ENCODE data around the gene DMD.
"Not testable (repeated sequence)": the region's sequence is repeated elsewhere in the genome, so short reads cannot be mapped to it uniquely, and the experiment has no call there.

DMD gene

DNA sequence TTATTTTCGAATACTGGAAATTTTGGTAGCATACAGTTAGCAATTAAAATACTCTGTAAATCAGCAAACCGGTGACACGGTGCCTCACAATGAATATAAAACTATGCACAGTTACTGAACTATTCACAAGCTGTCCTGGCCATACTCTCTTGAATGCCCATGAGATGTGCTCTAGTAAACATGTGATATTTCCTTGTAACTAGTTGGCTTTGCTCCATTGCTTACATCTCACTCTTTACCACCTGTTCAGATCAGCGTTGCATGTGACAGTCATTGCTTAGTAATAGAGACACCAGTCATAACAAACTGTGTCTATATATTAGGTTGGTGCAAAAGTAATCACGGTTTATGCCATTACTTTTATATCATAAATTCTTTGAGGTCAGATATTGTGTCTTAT lies 1241.6 kb downstream of the DMD start:
- no peak overlapping the region for H3K4me3 ChIP-seq (ENCODE audit: low read depth, low read length)
- TF ChIP-seq, protein P1, sequence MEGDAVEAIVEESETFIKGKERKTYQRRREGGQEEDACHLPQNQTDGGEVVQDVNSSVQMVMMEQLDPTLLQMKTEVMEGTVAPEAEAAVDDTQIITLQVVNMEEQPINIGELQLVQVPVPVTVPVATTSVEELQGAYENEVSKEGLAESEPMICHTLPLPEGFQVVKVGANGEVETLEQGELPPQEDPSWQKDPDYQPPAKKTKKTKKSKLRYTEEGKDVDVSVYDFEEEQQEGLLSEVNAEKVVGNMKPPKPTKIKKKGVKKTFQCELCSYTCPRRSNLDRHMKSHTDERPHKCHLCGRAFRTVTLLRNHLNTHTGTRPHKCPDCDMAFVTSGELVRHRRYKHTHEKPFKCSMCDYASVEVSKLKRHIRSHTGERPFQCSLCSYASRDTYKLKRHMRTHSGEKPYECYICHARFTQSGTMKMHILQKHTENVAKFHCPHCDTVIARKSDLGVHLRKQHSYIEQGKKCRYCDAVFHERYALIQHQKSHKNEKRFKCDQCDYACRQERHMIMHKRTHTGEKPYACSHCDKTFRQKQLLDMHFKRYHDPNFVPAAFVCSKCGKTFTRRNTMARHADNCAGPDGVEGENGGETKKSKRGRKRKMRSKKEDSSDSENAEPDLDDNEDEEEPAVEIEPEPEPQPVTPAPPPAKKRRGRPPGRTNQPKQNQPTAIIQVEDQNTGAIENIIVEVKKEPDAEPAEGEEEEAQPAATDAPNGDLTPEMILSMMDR (IDR thresholded peaks at IDR 0.05; ENCODE audit: low read depth, low read length) = no peak

DNA sequence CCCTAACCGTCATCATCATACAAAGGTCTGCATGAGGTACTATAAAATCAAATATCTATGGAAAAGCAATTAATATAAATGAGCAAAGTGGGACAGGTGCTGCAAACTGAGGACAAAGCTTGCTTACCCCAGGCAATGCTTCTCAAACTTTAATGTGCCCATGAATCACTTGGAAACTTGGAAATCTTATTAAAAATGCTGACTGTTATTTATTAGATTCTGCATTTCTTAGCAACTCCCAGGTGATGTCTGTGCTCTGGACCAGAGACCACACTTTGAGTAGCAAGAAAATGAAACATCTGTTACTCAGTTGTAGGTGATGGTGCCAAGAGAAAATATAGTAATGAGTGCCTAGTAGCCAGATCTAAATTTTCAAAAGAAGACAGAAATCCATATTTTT lies 1249.1 kb downstream of the DMD start:
- TF ChIP-seq, protein P1 (IDR thresholded peaks at IDR 0.05; ENCODE audit: low read depth, low read length) = no peak
- no peak overlapping the region for H3K4me3 ChIP-seq (ENCODE audit: low read depth, low read length)

DNA sequence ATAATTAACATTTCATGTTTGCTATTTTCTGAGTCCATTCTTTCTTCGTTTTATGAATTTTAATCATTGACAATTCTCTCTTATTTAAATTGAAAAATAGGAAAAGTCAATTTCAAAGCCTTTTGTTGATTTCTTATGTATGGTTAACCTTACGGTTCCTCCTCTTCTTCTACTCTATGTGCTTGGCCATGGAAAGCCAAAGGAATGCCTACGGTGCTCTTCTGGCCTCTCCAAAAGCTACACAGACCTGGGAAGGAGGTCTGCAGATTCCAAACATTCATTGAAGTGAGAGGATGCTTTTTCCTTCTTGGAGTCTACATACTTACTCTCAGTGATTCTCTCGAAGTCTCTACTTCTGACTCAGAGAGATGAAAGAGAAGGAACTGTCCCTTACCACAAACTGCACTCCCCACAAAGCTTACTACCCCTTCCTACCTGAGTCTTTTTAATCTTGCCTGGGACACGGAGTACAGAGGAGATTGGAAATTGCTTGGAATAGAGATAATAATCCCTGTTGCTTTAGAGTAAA lies 1276.4 kb downstream of the DMD start:
- TF ChIP-seq, protein P1 (IDR thresholded peaks at IDR 0.05; ENCODE audit: low read depth, low read length) = no peak
- no peak overlapping the region for H3K4me3 ChIP-seq (ENCODE audit: low read depth, low read length)

DNA sequence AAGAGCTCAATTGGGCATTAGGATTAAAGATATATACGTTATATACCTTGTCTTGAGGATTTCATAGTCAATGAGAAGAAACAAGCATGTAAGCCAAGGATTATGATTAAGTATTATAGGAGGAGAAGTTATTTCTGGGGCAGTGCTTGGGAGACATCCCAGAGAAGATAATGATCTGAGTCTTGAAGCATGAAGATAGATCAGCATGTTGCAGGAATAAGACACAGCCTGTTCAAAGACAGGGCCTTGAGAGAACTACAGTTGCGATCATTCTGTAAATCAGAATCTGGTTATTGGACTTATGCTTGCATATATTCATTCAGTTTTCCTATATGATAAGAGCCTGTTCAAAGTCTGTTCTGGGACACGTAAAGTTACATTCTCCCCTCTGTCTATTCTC lies 1277.3 kb downstream of the DMD start:
- TF ChIP-seq, protein P1 (IDR thresholded peaks at IDR 0.05; ENCODE audit: low read depth, low read length) = no peak

DNA sequence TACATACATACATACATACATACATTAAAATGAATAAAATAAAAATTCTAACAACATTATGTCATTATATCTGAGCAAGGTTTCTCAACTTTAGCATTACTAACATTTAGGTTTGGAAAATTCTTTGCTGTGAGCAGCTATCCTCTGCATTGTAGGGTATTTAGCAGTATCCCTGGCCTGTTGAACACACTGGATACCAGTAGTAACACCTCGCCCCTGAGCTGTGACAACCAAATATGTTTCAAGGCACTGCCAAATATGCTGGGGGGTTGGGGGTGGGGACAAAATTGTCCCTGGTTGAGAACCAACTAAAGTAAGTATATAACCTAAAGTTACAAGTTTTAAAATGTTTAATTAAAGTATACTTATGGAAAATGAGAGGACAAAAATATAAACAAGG lies 1278.6 kb downstream of the DMD start:
- TF ChIP-seq, protein P1 (IDR thresholded peaks at IDR 0.05; ENCODE audit: low read depth, low read length) = no peak
- H3K4me3 ChIP-seq (ENCODE audit: low read depth, low read length) = no peak overlapping the region

More for the DNA sequence above, 1277.3 kb downstream of the DMD start:
- H3K4me3 ChIP-seq (ENCODE audit: low read depth, low read length) = no peak overlapping the region

DNA sequence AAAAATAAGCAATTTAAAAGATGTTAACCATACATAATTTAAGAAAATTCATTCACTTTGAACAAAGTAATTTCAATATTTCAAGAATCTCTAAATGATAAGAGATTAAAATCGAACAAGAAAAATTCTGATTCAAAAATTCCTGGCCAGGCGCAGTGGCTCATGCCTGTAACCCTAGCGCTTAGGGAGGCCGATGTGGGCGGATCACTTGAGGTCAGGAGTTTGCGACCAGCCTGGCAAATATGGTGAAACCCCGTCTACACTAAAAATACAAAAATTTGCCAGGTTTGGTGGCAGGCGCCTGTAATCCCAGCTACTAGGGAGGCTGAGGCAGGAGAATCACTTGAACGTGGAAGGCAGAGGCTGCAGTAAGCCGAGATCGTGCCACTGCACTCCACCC lies 1279.0 kb downstream of the DMD start:
- H3K4me3 ChIP-seq (ENCODE audit: low read depth, low read length) = not testable (repeated sequence)

DNA sequence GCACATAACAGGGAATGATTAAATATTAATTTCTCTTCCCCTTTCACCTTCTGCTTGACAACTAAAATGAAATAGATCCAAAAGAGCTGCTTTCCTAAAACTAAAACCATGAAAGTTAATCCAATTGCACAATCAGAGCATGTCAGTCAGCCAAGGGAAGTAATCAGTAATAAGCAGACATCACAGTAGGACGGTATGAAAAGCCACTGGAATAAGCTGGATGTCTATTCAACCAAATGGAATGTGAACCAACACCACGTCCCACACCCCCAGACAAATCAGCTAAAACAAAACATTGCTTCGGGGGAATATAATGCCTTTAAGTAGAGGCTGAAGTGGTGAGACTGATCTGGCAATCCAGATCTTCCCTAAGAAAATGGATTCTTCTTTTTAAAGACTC lies 1280.1 kb downstream of the DMD start:
- TF ChIP-seq, protein P1 (IDR thresholded peaks at IDR 0.05; ENCODE audit: low read depth, low read length) = no peak
- no peak overlapping the region for H3K4me3 ChIP-seq (ENCODE audit: low read depth, low read length)

DNA sequence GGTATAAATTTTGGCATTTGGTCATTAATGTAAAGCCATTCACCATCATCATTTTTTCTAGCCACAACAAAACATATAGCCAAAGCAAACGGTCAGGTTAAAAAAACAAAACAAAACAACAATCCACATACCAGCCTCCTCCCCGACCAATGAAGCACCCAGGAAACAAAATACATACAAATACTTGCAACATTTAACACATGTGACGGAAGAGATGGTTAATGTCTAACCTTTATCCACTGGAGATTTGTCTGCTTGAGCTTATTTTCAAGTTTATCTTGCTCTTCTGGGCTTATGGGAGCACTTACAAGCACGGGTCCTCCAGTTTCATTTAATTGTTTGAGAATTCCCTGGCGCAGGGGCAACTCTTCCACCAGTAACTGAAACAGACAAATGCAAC lies 1282.0 kb downstream of the DMD start:
- TF ChIP-seq, protein P1 (IDR thresholded peaks at IDR 0.05; ENCODE audit: low read depth, low read length) = no peak
- no peak overlapping the region for H3K4me3 ChIP-seq (ENCODE audit: low read depth, low read length)

Measured in WI38 (cell line).